ENCODE measurements around the gene CLTB.
"Not testable (repeated sequence)": the region's sequence is repeated elsewhere in the genome, so short reads cannot be mapped to it uniquely, and the experiment has no call there.

The CLTB gene

DNA sequence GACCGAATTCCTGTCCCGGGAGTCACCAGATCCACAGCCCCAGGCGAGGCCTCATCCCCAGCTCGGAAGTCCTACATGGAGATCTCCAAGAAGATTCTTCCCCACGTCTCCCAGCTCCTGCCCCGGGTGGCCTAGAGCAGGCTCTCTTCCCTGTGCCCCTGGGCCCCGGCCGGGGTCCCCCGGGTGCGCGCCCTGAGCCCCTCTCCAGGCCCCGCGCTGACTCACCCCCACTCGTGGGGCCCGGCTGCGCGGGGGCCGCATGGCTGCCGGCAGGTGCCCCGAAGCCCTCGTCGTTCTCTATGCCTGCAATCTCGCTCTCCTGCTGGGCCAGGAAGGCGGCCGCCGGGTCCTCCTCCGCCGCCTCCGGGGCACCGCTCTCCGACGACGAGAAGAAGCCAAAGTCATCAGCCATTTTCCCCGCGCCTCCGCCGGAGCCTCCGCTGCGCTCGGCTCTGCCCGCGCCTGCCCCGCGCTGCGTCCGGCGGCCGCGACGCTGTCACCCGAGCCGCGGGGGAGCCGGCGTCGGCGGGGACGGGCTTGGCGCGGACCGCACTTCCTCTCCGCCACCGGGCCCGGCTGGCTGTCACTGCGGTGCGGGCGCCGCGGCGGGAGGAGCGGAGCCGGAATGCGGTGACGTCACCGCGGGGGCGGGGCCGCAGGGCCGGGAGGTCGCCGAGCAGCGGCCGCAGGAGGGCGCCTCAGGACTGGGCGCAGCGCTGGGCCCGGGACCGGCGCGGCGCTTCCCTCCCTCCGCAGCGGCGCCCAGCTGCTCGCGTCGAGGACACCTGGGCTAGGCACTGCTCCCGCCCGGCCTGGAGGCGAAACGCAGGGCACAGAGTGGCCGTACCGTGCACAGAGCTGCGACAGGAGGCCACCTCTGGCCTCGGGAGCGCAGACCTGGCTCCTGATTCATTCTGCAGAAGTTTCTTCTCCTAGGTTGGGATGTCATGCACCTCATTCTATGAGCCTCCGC lies at the start of gene CLTB:
Gene CLTB, minus strand, starts transcription at position 588 of the 973 bp plus-strand sequence. Its CDS starts 176 bp downstream, at position 412.
- peak; percentile 93 for DNase-seq (ENCODE audit: low spot score)

GRCh38 chr5:176463113-176463764 lies 46.9 kb upstream of the CLTB start:
- no peak for DNase-seq (ENCODE audit: low spot score)

- no peak for DNase-seq (ENCODE audit: low spot score)
These were observed 45.0 kb upstream of the CLTB start for GRCh38 chr5:176461349-176461748.

DNA sequence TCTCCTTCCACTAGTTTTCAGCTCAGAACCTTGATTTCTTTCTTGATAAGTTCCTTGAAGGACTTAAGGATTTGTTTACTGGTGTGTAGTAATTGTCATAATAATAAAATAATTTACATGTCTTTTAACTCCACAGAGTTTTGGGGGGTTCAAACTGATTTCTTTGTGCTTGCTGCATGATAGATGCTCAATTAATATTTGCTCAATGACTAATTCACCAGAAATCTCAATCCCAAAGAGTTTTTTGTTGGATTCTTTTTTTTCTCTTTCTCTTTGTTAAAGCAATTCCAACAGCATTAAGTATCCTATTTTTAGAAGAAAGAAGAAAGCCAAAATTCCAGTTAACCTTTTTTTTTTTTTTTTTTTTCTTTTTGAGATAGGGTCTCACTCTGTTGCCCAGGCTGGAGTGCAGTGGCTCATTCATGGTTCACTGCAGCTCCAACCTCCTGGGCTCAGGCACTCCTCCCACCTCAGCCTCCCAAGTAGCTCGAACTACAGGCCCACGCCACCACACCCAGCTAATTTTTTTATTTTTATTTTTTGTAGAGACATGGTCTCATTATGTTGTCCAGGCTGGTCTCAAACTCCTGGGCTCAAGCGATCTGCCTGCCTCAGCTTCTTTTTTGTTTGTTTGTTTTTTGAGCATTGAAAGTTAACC lies 42.7 kb upstream of the CLTB start:
- no peak for DNase-seq (ENCODE audit: low spot score)

DNA sequence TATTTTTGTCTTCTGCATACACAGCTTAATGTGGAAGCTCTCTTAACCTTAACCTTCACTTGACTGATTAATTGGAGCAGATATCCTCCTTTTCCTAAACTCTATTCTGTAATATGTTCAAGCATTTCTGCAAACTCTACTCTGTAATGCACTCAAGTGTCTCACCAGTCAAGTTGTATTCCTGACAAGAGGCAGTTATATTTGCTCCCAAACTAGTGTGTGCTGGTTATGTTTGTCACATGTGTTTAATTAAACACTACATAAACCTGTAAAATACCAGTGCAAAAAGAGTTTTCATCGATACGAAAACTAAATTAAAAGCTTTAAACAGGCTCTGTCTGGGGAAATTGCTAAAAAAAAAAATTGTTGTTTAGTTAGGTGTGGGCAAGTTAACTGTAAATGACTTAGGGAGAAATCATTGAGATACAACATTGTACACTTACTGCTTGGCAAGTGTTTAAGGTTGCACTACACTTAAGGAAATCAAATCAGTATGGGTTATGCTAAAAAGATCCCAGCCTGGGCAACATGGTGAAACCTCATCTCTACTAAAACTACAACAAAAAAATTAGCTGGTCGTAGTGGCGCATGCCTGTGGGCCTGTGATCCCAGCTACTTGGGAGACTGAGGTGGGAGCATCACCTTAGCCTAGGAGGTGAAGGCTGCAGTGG lies 38.5 kb upstream of the CLTB start:
- DNase-seq (ENCODE audit: low spot score): no peak

- DNase-seq (ENCODE audit: low spot score): no peak
These were observed 33.7 kb upstream of the CLTB start for GRCh38 chr5:176450077-176450476.

DNA sequence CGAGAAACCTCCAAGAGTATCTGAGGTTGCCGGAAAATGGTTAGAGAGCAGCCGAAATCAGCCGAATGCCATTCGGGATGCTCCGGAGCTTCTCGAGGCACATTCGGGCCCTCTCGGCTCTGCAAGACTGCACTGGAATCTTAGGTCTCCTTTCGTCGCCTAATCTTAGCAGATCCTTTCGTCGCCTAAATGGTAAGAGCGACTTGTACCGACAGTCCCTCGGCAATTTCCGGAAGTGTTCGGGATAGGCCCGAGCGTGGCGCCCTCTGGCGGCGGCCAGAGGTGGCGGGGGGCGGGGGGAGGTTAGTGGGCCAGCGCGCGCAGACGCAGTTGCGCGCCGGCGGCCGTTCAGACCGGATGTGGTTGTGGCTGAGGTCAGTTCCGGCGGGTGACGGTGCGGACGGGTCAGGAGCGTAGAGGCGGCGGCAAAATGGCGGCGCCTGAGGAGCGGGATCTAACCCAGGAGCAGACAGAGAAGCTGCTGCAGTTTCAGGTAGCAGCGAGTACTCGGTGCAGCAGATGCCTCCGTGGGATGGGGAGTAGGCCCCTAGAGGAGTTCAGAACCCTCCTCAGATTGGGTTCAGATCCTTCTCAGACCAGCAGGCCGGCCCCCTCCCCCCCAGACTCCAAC lies 31.8 kb upstream of the CLTB start, which contains the start of gene FAF2:
Gene FAF2, plus strand, starts transcription at position 408 of the 631 bp plus-strand sequence. Its CDS starts 23 bp downstream, at position 431.
- peak; percentile 95 for DNase-seq (ENCODE audit: low spot score)

GRCh38 chr5:176447591-176447977 lies 31.2 kb upstream of the CLTB start:
- peak; percentile 39 for DNase-seq (ENCODE audit: low spot score)

- DNase-seq (ENCODE audit: low spot score): peak; percentile 28
These were observed 30.7 kb upstream of the CLTB start for GRCh38 chr5:176446884-176447590.

DNA sequence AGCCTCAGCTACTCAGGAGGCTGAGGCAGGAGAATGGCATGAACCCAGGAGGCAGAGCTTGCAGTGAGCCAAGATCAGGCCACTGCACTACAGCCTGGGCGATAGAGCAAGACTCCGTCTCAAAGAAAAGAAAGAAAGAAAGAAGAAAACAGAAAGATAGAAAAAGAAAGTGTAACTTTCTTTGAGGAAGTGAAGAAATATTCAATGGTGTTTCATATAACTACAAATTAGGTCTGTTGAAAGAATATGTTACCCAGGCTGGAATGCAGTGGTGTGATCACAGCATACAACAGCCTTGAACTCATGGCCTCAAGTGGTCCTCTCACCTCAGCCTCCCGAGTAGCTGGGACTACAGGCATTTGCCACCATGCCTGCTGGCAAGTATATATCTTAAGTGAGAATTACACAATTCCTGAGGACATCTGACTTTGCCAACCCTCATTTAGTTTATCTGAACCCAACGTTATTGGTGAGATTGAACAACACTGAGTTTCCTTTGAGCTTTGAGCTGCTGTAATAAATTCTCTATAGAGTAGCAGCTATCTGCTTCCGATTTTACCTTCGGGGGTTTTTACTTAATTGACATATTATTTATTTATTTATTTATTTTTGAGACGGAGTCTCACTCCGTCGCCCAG lies 29.8 kb upstream of the CLTB start:
- no peak for DNase-seq (ENCODE audit: low spot score)

DNA sequence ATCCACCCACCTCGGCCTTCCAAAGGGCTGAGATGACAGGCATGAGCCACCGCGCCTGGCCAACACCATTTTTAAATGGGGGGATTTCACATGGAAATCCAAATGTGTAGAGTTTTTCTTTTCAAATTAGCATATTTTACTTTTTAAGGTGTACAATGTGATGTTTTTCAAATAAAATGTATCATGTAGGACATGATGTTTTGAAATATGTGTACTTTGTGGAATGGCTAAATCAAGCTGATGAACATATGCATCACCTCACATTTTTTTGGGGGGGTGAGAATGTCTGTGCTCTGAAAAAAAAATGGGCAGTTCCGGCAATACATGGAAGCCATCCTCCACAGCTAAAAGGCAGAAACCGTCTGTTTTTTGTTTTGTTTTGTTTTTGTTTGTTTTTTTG lies 28.4 kb upstream of the CLTB start:
- no peak for DNase-seq (ENCODE audit: low spot score)

GRCh38 chr5:176442911-176443310 lies 26.6 kb upstream of the CLTB start:
- DNase-seq (ENCODE audit: low spot score): not testable (repeated sequence)

DNA sequence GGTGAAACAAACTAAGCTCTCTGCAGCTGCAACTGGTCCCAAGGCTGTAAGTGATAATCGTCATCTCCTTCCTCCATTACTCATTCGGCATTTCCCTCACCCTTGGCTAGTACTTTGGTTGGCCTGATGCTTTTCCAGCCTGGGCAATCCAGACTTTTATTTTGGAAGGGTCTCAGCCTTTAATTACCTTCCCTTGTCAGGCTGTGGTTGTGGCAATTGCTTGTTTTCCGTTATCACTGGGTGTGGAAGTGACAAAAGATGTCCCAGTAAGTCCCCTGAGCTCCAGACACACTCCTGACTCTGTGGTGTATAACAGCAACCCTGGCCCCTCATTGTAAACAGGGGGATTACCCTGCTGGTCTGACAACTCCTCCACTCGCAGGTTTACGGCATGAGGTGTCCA lies 25.6 kb upstream of the CLTB start:
- DNase-seq (ENCODE audit: low spot score): peak; percentile 40

GRCh38 chr5:176440927-176441706 lies 24.8 kb upstream of the CLTB start:
- DNase-seq (ENCODE audit: low spot score): peak; percentile 52

DNA sequence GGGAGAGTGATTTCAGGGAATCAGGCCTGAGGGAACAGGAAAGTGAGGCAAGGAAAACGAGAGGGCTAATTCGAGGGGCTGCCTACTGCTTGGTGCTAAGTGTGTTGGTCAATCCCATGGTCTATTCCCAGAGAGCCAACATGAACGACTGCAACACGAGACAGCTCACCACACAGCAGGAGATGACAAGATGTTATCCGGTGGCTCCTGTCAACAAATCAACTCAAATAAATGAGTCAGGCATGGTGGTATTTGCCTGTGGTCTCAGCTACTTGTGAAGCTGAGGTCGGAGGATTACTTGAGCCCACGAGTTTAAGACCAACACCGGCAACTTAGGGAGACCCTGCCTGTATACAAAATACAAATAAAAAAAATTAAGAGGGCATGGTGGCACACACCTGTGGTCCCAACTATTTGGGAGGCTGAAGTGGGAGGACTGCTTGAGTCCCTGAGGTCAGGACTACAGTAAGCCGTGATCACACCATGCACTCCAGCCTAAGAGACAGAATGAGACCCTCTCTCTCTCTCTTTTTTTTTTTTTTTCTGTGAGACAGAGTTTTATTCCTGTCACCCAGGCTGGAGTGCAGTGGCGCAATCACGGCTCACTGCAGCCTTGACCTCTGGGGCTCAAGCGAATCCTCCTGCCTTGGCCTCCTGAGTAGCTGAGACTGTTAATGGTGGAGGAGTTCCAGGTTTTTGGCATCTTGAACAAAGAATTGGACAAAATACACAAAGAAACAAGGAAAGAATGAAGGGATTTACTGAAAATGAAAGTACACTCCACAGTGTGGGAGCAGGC lies 22.8 kb upstream of the CLTB start:
- no peak for DNase-seq (ENCODE audit: low spot score)

DNA sequence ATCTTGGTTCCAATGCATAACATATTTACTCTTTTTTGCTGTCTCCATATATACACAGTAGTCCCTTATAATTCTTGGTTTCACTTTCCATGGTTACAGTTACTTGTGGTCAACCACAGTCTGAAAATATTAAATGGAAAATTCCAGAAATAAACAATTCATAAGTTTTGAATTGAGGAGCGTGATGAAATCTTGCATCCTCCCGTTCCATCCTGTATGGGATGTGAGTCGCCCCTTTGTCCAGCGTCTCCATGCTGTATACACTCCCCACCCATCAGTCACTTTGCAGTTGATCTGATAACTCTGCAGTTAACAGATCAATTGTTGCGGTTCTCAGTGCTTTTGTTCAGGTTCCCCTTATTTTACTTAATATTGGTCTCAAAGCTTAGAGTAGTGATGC lies 20.3 kb upstream of the CLTB start:
- no peak for DNase-seq (ENCODE audit: low spot score)

DNA sequence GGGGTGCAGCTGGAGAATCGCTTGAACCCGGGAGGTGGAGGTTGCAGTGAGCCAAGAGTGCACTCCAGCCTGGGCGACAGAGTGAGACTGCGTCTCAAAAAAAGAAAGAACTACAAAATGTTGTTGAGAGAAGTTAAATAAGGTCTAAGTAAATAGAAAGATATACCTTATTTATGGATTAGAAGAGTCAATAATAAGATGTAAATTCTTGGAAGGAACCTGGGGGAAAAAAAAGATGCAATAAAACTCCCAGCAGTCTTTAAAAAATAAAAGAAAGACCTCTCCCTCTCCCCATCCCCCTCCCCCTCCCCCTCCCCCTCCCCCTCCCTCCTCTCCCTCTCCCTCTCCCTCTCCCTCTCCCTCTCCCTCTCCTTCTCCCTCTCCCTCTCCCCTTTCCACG lies 16.4 kb upstream of the CLTB start:
- no peak for DNase-seq (ENCODE audit: low spot score)

DNA sequence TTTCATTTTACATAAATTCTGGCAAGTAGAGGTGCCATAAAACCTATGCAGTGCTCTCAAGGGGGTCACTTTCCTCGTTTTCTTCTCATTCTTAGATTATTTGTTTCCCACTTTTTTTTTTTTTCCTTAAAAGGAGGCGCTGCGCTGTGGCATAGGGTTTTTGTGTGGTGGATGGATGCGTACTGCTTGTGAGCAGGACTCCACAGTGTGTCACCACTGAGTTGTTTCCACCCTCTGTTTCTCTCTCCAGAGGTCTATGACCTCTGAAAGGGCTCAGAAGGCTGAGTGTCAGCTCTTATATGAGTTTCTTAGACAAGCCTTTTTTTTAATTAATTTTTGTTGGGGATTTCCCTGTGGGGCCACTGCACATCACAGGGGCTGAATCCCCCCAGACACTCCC lies 13.6 kb upstream of the CLTB start:
- no peak for DNase-seq (ENCODE audit: low spot score)

GRCh38 chr5:176427971-176428370 lies 11.6 kb upstream of the CLTB start:
- no peak for DNase-seq (ENCODE audit: low spot score)
